Activated CD4-positive, alpha-beta T cell treated with anti-CD3 and anti-CD28 coated beads for 4 hours (primary cell): Measurements from ENCODE around the gene EID2B.

Experiments used
- DNase-seq, 2 donors: peaks; one replicate each; pipeline ENCODE4 v3.0.0-alpha.2; 2020

Gene EID2B, protein sequence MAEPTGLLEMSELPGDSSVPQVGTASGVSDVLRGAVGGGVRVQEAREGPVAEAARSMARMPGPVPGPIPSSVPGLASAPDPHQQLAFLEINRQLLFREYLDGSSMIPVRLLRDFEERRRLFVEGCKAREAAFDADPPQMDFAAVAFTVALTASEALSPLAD

DNA sequence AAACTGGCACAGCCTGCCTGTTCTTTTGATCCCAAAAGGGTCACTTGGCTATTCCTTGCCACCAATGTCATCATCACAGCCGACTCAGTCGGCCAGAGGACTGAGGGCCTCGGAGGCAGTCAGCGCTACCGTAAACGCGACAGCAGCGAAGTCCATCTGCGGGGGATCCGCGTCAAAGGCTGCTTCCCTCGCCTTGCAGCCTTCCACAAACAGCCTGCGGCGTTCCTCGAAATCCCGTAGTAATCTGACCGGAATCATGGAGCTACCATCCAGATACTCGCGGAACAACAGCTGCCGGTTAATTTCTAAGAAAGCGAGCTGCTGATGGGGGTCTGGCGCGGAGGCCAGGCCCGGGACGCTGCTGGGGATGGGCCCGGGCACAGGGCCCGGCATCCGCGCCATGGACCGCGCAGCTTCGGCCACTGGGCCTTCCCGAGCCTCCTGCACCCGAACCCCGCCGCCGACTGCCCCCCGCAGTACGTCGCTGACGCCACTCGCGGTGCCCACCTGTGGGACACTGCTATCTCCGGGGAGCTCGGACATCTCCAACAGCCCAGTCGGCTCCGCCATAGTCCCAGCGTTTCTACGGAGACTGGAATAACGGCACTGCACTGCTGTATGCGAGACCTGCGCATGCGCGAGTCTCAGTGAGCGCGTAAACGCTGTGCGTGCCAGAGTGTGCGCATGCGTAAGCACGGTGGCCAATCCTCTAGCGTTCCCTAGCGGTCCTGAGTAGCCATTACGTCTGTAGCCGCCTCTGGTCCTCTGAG lies at the start of gene EID2B:
Gene EID2B, minus strand, starts transcription at position 620 of the 770 bp plus-strand sequence. Its CDS starts 50 bp downstream, at position 570.
- DNase-seq: peak; percentile 94 to 97

DNA sequence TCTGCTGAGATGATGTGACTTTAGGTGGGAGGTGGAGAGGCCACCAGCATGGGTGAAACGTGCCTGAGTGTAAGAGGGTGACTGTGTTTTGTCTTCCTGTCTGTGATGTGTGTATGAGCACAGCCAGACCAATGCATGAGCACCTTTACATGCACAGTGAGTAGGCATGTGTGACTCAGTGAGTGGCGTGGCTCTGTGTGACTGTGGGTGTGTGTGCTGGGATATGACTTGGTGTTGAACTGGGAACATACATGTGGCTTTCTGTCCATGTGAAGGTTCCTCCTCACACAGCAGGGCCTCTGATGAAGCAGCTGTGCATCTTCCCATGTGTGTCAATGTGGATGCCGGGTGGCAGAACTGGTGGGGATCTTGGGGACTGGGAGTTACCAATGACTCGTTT lies 49.8 kb upstream of the EID2B start:
- peak in 1 of 2 donors; percentile 9 for DNase-seq

DNA sequence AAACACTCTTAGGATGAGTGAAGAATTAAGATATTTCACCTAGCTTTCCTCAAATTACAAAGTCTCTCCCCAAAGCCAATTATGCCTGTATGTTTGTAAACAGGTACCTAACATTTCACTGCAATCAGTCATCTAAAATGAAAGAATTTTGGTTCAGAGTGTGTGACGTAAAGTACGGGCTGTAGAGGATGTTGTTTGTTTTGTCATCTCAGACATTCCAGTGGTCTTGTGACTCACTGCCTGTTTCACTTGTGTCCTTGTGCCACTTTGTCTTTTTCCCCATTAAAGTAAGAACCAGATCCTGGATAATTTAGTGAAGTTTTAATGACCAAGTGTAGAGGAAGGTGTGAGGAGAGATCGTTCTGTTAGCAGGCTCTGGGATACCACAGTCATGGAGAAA lies 36.0 kb upstream of the EID2B start:
- no peak for DNase-seq

DNA sequence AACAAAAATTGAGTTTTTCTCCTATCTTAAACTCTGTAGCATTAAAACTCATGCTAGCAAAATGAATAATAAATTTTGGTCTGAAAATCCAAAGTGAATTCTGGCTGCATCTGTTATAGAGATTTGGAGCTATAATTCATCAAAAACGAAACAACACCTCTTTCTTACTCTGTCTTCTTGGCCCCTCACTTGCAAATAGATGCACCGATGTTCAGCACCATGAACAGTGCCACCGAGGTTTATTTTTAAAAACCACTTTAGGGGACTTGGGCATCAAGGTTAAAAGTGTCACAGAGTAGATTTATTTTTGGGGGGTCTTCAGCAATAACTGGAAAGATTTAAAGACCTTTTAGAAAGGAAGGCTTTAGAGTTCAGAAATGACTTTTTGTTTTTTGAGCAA lies 33.4 kb upstream of the EID2B start:
- DNase-seq: no peak

DNA sequence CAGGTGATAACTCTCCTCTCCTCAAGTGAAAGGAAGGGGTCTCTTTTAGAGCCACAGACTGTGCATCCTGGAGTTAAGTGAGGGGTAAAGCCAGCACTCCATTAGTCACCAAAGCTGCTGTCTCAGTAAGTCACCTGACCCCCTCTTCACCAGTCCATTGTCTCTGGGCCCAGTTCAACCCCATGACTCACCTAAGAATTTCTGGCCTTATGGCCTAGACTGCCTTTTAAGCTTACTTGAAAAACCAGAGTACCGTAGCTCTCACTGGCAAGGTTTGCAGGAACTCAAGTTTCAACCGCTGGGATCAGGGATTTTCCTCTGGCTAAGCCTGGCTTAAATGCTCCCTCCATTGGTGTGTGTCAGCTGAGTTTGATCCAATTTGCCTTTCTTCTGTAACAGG lies 30.8 kb upstream of the EID2B start:
- DNase-seq: no peak

DNA sequence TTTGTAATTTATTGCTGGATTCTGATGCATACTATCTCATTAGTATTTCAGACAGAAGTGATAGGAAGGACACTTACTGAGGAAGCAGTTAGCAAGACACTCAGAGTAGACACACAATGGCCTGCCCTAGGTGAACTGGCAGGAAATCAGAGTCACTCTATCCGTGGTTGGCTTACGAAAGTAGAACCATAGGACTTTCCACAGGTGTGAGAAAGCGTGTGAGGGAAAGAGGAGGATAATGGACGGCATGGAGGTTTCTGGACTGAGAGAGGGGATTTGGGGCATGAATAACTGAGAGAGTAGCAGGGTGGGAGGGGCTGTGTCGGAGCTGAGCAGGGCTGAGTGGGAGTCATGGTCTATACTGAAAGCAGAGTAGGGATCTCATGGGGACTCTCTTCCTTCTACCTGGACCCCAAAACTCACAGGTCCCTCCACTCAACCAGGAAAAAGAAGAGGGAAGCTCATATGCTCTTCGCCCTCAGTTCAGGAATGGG lies 26.0 kb upstream of the EID2B start:
- DNase-seq: peak; percentile 21 to 29

DNA sequence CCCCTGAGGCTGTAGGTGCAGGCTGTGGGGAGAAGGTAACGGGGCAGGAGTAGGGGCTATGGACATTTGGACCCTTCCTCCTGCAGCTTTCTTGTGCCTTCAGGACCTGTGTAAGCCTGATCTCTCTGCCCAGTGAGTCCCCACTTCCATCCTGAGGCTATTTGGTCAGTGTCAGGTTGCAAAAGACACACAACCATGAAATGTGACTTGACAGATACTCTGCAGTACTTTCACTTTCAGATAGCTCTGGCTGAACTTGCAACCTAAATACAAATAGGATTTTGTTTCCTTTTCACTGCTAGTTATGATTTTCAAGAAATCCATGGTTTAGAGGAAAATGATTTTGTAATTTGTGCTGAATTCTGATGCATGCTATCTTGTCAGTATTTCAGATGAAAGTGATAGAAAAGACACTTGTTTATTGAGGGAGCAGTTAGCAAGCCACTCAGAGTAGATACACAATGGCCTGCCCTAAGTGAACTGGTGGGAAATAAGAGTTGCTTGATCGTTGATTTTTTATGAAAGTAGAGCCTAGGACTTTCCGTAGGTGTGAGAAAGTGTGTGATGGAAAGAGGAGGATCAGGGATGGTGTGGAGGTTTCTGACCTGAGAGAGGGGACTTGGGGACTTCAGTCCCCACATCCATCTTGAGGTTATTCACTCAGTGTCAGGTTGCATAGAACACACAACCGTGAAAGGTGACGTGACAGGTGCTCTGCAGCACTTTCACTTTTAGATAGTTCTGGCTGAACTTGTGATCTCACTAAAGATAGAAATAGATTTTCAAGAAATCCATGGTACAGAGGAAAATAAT lies 25.4 kb upstream of the EID2B start:
- peak; percentile 12 to 23 for DNase-seq

DNA sequence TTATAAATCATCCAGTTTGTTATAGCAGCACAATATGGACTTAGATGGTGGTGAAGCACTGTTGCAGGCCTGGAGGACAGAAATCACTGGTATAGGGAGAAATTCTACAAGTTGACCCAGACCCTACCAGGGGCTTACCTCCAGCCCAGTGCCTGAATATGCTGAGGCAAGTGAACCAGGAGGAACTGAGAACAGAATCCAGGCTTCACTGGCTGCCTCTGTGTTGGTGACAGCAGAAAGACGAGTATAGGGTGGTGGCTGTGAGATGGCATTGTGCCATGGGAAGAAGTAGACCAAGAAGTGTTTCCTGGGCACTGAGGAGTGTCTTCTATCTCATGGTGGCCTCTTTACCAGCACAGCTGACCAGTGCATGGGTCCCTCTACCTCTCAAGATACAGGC lies 23.2 kb upstream of the EID2B start:
- DNase-seq: no peak

DNA sequence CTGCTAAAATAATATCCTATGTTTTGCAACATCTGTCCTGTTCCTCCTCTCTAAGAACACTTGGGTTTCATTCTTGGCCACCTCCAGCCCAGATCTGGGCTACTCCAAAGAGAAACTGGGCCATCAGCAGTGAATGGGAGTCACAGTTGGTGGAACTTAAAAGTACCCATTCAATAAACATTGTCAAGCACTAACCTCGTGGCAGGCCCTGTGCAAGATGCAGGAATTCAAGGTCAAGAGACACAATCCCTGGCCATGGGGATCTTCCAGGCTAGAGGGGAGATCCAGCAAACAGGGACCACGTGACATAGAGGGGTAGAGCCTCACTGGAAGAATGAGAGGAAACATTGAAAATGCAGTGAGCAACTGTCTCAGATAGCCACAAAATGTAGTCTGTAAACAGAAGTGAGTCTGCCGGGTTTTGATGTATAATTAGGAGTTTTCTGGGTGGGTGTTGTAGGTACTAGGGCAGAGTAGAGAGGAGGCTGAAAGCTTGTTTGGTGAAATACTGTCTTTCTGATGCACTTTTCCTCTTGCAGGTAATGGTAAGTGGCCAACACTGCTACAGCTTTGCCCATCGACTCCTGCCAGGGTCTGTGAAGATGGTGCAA lies 22.2 kb upstream of the EID2B start:
- DNase-seq: no peak

DNA sequence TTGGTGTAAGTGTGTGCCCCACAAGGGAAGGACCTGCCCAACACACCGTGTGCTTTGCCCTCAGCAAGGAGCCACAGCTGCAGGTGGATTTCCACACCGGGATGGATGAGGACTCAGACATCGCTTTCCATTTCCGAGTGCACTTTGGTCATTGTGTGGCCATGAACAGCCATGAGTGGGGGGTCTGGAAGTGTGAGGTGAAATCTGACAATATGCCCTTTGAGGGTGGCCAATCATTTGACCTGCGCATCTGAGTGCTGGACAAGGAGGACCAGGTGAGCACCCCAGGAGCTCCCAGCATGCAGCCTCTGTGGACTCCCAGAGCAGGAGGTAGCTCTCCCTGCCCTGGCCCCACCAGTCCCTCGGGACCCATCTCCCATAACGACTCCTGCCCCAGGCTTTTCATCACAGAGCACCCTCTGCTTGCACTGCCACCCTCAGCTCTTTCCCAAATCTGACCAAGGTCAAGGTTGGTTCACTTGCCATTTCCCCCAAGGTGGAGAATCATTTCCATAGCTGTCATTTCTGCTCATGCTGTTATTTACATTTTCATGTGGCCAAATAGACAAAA lies 20.5 kb upstream of the EID2B start:
- DNase-seq: no peak

DNA sequence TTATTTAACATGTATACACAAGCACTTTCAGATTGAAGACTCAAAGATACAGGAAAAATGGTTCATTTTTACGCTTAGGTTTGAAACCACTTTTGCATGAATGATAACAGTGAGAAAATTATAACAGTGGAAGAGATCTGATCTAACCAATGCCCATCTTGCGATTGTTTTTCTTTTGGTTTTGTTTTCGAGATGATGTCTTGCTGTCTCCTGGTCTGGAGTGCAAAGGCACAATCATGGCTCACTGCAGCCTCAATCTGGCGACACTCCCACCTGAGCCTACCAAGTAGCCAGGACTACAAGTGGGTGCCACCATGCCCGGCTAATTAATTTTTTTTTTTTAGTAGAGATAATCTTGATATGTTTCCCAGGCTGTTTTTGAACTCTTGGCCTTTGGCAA lies 17.5 kb upstream of the EID2B start:
- no peak for DNase-seq

DNA sequence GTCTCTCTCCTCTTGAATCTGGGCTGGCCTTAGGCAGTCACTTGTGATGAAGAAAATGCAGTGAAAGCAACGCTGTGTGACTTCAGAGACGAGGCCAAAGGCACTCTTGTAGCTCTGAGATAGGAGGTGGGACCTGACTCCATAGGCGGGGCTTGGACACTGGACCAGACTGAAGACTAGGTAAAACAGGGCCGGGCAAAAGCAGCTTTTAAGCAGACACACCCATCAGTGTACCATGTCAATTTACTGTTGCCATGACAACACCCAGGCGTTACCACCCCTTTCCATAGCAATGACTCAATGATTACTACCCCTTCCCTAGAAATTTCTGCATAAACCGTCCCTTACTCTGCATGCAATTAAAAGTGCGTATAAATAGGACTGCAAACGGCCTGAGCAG lies 13.9 kb upstream of the EID2B start:
- DNase-seq: no peak

DNA sequence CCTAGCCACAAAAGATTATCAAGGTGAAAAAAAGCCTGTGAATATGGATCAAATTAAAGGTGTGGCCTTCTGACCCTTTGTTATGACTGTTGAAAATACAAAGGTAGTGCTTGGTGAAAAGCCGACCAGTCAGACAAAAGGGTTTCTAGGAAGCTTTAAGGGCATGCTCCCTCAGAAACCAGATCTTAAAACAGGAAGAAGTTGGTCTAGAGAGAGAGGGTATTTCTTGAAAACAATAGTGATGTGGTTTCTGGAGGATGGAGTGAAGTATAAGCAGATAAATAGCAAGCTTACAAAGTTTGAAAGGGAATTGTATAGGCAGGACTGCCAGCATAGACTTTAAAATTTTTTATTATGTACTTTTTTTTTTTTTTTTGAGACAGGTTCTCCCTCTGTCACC lies 12.3 kb upstream of the EID2B start:
- no peak for DNase-seq

DNA sequence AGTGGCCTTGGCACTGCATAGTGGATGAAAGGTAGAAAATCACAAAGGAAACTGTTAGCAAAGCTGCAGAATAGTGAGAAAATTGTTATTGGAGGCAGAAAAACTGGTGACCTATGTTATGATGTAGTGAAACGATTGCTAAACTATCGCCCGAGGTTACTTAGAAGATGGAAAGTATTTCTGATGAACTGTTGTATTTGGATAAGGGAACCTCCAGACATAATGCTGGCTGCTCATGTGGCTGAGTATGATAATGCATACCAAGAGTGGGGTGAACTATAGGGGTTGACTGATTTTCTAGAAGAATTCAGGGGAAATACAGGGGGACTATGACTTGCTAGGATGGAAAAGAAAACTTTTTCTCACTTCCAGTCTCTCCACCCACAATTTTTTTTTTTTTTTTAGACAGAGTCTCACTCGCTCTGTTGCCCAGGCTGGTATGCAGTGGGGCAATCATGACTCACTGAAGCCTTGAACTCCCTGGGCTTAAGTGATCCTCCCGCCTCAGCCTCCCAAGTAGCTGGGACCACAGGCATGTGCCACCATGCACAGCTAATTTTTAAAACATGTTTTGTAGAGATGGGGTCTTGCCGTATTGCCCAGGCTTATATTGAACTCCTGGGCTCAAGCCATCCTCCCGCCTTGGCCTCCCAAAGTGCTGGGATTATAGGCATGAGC lies 11.7 kb upstream of the EID2B start:
- DNase-seq: no peak

DNA sequence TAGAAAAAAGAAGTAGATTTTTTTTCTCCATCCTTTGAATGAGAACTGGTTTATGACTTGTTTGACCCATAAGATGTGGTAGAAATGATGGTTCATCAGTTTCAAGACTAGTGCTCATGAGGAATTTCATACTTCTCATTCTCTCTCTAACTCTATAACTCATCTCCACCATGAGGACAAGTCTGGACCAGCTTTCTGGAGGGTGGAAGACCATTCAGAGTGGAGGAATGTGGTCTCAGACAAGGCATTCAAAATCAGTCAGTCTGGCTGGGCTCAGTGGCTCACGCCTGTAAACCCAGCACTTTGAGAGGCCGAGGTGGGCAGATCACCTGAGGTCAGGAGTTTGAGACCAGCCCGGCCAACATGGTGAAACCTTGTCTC lies 10.8 kb upstream of the EID2B start:
- no peak for DNase-seq

DNA sequence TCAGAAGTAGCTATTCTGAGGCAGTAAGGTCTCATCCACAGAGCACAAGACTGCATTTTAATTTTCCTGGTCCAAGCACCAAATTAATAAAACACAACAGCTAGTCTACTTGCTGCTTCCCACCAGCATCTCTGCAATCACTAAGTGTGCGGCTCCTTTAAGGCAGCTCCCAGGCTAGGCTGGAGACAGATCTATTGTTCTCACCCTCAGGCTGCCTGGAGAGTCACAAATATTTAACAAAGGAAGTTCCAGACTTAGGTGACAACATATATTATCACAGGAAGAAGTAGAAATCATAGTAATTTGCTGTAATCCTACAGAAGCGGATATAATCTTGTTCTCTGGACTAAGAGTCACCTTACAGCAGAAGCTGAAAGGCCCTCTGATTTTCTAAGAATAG lies 9.6 kb upstream of the EID2B start:
- no peak for DNase-seq

DNA sequence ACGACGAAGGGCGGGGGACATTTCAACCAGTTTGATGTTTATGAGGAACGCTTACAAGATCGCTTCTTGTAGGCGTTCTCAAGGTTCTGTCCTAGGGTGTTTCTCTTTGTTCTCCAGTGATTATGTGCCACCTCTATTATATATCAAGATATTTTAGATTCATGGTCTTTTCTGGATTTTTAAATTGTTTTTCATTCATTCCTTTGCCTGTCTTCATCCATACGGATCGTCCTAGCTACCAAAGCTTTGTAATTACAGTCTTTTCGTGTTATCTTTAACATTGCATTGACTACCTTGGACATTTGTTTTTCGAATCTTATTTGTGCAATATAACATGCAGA lies 7.7 kb upstream of the EID2B start:
- no peak for DNase-seq

DNA sequence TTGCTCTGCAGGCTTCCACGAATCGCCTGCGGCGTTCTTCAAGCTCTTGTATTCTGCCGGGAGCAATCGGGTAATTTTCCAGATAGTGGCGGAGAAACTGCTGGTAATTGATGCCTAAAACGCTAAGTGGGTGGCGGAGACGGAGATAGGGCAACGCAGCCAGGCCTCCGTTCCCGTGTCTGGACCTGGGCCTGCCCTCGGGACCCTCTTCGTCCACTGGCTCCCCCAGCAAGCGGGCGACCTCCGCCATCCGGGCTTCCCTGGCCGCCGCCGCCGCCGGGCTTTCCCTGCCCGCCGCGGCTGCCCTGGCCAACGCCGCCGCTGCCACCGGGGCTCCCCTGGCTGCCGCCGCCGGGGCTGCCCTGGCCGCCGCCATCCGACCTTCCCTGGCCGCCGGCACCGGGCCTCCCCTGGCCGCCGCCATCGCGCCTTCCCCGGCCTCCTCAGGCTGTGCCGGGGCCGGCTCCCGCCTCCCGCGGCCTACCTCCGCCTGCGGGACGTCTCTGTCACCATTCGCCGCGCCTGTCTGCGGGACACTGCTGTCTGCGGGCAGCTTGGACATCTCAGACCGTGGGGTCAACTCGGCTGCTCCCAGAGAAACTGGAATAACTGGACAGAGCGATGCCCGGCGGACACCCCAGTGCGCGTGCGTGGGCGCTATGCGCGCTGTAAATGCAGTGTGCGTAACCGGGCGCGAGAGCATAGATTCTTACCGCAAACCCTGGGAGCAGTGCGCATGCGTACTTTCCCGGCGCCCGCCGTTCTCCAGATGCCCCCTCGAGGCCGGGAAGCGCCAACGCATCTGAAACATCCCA lies 7.1 kb upstream of the EID2B start, which contains the start of gene EID2:
Gene EID2, minus strand, starts transcription at position 644 of the 815 bp plus-strand sequence. Its CDS starts 82 bp downstream, at position 562.
- DNase-seq: peak; percentile 93 to 95

DNA sequence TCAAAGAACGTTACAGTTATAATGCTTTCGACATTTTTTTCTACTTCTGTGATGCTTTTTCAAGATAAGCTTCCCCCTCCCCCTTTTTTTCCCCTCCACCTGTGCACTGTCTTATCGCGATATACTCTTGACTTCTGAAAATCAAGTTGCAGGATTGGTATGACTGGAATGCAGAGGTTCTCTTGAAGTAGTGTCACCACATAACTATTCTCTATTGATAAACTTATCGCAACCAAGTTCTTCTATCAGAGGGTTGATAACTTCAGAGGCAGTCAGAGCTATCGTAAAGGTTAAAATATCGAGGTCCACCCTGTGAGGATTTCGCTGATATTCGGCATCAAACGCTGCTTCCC lies 6.5 kb upstream of the EID2B start:
- no peak for DNase-seq

DNA sequence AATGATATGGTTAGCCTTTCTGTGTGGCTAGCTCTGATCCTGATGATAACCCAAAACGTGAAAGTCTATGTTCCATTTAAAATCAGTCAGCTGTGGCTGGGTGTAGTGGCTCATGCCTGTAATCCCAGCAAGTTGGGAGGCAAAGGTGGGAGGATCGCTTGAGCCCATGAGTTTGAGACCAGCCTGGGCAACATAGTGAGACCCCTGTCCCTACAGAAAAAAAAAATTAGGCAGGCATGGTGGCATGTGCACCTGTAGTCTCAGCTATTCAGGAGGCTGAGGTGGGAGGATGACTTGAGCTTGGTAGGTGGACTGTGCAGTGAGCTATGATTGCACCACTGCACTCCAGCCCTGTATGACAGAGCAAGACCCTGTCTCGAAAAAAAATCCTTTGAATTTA lies 1.1 kb upstream of the EID2B start:
- DNase-seq: no peak

DNA sequence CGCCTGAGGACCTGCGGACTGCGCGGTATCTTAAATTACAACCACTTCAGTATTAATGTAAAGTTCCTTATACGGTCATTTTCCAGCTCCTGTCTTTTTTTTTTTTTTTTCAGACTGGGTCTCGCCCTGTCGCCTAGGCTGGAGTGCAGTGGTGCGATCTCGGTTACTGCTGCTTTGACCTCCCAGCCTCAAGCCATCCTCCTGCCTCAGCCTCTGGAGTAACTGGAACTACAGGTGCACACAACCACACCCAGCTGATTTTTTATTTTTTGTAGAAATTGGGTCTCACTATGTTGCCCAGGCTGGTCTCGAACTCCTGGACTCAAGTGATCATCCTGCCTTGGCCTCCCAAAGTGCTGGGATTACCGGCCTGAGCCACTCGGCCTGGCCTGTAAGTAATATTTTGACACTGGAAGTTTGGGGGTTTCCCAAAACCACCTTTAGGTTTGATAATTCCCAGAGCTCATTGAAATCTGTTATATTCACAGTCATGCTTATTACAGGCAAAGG lies 406 bp upstream of the EID2B start:
- no peak for DNase-seq
